Stimulated activated CD8-positive, alpha-beta memory T cell treated with anti-CD3 and anti-CD28 coated beads, Interleukin-4, amount 100 ng/mL, for 1 hour (primary cell): ENCODE results near the gene PATJ.
"Not testable (repeated sequence)": the region's sequence is repeated elsewhere in the genome, so short reads cannot be mapped to it uniquely, and the experiment has no call there.

Experiments
- DNase-seq, 2 donors: peaks; one replicate each; pipeline ENCODE4 v3.0.0-alpha.2; 2020; ENCODE audit warnings: low read depth in 2 of 2, low spot score in 1 of 2

The PATJ gene

DNA sequence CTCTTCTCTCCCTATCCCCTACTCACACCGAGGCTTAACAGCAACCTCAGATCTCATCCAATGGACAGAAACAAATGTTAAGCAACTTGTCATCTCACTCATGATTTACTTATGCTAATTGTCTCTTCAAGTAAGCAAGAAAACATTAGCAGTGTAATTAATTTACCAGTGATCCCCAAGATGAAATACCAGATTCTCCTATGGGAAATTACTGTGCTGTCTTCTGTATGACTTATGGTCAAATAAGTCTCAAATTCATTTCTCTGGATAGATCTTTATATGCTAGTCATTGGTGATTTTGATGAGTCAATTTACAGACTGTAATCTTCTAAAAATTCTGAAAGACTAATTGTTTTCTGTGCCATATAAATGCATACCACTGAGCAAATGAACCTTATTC is 419.4 kb downstream of the PATJ start:
- no peak for DNase-seq

DNA sequence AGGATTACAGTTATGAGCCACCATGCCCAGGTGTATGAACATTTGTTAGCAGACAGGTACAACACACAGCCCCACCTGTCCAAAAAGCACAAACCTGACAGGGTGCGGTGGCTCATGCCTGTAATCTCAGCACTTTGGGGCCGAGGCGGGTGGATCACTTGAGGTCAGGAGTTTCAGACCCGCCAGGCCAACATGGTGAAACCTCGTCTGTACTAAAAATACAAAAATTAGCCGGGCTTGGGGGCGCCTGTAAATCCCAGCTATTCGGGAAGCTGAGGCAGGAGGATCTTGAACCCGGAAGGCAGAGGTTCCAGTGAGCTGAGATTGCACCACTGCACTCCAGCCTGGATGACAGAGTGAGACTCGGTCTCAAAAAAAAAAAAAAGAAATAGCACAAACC is 428.1 kb downstream of the PATJ start:
- DNase-seq, result not testable (repeated sequence)

DNA sequence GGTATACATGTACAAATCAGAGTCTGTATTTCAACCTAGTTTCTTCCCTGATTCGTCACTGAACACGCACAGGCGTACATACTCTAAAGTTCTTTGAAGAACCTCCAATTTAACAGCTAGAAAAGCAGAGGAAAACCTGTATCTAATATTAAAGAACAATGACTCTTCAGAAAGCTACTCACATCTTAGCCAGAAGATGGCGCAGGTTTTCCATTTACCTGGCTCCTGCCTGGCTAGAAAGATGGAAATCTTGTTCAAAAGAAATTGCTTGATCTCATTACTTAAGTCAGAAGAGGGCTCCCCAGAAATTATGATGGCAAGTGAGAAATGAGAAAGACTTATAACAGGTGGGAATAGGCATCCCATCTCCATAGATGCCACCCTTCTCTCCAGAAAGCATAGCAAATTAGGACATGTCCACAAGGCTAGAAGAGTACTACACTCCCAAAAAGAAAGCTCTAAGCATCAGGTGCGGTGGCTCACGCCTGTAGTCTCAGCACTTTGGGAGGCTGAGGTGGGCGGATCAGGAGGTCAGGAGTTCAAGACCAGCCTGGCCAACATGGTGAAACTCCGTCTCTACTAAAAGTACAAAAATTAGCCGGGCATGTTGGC is 433.4 kb downstream of the PATJ start:
- no peak for DNase-seq

DNA sequence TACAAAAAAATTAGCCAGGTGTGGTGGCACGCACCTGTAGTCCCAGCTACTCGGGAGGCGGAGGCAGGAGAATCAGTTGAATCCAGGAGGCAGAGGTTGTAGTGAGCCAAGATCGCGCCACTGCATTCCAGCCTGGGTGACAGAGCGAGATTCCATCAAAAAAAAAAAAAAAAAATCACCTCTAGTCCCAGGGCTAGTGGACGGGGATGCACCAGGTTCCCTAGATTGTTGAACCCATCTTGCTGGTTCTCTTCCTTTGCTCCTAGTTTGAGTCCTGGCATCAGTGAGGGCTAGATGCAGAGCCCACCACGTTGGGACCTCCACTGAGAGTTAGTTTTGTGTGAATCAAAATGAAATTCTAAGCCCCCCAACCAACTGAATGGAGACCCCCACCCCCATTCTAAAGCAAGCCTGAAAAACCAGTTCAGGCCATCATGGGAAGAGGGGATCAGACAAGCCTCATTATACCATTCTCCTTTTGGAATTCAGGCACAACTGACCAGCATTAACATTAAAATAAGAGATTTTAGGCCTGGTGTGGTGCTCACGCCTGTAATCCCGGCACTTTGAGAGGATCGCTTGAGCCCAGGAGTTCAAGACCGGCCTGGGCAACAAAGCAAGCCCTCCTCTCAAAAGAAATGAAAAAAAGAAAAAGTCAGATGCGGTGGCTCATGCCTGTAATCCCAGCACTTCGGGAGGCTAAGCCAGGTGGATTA is 434.5 kb downstream of the PATJ start:
- no peak for DNase-seq

DNA sequence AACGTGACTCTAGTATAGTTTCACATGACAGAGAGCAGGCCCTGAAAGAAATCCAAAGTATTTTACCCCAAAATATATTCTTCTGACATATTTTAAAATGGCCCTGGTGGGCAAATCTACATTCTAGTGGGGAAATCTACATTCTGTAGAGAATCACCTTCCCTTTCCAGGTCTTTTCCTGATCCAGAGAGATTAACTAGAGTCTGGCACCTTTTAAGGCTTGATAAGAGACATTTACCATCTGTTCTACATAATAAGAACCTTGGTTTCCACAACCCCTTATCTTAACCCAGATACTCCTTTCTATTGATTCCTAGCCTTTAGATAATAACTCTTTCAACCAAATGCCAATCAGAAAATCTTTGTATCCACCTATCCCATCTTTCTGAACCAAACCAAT is 435.3 kb downstream of the PATJ start:
- DNase-seq, result no peak

DNA sequence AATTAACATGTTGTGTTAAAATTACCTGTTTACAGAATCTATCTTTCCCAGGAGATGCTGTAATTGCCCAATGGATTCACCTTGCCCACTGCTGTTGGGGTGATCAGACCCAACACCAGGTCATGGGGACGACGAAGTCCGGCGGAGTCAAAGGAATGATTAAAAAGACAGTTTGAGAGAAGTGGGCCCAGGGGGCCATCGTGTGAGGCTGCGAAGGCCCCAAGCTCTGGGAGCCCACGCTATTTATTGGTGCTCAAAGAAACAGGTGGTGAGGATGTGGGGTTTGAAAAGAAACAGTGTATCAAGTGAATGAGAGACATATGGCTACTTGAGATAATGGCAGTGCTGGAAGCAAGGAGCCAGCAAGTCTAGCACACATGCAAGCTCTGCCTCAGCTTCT is 436.1 kb downstream of the PATJ start:
- DNase-seq, result no peak

DNA sequence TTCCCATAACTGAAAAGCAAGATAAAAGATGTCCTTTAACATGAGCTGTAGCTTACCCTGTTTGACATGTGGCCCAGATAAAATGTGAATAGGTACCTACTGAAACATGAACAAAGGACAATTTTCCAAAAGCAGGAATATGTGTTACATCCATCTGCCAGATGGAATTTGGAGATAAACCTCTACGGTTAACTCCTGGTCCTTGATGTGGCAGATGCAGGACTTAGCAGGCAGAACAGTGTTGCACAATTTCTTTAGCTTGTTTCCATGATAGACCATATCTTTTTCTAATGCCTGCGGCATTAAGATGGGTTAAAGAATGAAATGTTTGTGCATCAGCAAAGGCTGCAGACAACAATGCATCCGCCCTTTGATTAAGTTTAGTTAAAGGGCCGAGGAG is 437.8 kb downstream of the PATJ start:
- not testable (repeated sequence) for DNase-seq

DNA sequence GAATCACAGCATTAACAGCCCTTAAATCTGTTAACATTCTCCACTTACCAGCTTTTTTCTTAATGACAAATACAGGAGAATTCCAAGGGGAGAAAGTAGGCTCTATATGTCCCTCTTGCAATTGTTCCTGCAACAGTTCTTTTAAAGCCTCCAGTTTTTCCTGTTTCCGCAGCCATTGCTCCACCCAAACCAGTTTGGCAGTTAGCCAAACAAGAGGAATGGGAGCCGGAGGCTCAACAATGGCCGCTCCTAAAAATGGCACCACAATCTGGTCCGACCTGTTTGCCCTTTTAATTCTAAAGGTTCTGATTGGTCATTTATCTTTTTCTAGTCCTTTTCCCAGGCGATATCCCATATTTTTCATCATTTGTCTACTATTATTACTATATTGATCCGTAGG is 438.4 kb downstream of the PATJ start:
- no peak for DNase-seq

DNA sequence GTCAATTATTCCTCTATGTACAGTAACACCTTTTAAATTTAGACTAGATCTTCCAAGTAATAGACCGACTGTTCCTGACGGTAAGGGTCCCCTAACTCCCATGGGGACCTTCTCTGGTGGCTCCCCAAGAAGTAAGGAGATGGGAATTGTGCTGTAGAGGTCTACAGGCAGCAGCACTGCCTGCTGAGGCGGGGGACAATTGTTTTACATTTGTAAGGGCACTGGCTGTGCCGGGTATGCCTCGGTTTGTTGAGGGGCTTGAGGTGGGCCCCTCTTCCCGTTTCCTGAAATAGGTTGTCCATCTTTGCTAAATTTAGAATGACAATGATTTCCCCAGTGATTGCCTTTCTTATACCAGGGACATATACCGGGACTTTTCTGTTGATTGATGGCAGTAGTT is 439.3 kb downstream of the PATJ start:
- DNase-seq, result no peak

DNA sequence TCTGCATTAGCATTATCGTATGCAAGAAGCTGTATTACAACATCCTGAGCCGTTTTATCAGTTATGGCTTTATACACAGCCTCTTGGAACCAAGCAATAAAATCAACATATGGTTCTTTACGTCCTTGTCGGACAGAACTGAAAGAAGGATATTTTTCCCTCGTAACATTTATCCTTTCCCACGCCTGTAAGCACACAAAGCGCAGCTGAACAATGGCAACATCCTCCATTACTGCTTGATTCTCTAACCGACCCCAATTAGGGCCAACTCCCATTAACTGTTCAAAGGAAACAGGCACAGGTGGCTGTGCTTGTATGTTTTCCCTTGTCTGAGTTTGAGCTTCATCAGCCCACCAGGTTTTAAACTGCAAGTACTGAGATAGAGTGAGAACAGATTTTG is 439.9 kb downstream of the PATJ start:
- not testable (repeated sequence) for DNase-seq

DNA sequence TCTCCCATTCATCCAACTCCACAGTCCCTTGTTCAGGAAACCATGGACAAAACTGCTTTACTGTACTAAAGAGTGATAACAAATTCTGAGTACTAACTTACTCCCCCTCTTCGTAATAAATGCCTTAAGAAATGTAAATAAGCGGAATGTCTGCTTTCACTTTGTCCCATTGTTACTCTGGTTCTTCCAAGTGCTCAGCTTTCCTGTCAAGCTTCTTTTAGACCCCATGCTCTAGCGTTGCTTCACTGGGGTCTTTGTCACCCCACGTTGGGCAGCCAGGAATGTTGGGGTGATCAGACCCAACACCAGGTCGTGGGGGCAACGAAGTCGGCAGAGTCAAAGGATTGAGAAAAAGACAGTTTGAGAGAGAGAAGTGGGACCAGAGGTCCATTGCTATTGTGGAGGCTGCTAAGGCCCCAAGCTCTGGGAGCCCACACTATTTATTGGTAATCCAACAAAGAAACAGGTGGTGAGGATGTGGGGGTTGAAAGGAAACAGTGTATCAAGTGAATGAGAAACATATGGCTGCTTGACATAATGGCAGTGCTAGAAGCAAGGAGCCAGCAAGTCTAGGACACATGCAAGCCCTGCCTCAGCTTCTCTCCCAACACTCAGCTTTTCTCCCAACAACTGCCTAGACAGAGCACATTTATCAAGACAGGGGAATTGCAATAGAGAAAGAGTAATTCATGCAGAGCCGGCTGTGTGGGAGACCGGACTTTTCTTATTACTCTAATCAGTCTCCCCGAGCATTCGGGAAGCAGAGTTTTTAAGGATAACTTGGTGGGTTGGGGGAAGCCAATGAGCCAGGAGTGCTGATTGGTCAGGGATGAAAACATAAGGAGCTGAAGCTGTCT is 441.1 kb downstream of the PATJ start:
- not testable (repeated sequence) for DNase-seq

DNA sequence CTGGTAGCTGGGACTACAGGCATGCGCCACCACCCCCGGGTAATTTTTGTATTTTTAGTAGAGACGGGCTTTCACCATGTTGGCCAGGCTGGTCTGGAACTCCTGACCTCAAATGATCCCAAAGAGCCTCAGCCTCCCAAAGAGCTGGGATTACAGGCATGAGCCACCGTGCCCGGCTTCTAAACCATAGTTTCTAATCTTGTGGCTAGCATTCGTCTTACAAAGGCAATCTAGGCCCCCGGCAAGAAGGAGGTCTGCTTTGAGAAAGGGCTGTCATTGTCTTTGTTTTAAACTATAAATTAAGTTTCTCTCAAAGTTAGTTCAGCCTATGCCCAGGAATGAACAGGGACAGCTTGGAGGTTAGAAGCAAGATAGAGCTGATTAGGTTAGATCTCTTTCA is 442.1 kb downstream of the PATJ start:
- DNase-seq, result no peak

DNA sequence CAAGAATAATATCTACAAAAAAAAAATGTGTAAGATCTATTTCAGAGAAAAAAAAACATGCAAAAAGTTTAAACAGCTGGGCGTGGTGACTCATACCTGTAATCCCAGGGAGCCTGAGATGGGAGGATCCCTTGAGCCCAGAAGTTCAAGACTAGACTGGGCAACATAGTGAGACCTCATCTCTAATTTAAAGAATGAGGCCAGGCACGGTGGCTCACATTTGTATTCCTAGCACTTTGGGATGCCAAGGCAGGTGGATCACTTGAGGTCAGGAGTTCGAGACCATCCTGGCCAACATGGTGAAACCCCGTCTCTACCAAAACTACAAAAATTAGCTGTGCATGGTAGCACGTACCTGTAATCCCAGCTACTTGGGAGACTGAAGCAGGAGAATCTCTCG is 443.0 kb downstream of the PATJ start:
- not testable (repeated sequence) for DNase-seq

DNA sequence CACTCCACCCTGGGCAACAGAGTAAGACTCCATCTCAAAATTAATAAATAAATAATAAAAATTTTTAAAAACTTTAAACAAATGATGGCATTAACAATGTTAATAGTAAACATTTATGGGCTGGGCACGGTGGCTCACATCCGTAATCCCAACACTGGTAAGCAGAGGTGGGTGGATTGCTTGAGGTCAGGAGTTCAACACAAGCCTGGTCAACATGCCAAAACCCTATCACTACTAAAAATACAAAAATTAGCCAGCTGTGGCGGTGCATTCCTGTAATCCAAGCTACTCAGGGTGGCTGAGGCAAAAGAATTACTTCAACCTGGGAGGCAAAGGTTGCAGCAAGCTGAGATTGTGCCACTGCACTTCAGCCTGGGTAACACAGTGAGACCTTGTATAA is 443.4 kb downstream of the PATJ start:
- DNase-seq, result no peak

DNA sequence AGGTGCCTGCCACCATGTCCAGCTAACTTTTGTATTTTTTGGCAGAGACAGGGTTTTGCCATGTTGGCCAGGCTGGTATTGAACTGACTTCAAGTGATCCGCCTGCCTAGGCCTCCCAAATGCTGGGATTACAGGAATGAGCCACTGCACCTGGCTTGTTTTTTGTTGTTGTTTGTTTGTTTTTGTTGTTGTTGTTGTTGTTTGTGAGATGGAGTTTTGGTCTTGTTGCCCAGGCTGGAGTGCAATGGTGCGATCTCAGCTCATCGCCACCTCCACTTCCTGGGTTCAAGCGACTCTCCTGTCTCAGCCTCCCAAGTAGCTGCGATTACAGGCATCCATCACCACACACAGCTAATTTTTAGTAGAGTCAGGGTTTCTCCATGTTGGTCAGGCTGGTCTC is 445.3 kb downstream of the PATJ start:
- DNase-seq, result no peak

DNA sequence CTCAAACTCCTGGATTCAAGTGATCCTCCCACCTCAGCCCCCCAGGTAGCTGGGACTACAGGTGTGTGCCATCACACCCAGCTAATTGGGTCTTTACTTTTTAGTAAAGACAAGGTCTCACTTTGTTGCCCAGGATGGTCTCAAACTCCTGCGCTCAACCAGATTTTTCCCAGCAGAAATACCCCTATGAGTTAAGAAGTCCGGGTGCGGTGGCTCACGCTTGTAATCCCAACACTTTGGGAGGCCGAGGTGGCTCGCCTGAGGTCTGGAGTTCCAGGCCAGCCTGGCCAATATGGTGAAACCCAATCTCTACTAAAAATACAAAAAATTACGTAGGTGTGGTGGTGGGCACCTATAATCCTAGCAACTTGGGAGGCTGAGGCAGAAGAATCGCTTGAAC is 445.8 kb downstream of the PATJ start:
- DNase-seq, result no peak

DNA sequence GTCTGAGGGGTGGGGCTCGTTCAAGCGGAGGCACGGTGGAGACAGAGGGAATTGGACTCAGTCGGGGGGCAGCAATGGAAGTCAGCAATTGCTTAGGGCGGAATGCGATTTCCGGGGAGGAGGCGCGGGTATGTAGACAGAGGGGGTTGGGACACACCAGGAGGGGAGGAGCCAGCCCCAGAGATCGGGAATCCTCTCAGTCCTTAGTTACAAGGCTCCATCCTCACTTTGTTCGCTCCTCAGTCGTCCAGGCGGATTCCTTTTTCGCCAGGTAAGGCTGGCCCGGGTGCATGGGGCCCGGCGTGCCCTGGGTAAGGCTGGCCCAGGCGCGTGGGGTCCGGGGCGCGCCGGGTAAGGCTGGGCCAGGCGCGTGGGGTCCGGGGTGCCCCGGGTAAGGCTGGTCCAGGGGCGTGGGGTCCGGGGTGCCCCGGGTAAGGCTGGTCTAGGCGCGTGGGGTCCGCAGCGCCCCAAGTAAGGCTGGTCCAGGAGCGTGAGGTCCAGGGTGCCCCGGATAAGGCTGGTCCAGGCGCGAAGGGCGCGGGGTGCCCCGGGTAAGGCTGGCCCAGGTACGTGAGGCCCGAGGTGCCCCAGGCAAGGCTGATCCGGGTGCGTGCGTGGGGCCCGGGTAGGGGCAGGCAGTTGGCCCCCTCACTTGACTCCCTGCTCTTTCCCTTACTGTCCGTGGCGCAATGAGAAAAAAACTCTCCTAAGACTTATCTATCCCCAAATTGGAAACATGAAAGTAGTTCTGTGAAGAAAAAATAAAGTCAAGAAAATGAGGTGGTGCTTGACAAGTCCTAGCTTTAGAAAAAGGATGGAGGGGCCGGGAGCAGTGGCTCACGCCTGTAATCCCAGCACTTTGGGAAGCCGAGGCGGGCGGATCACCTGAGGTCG is 452.6 kb downstream of the PATJ start, which contains the start of gene L1TD1:
L1TD1 (plus strand) TSS at position 199 of the 894 bp plus-strand sequence. CDS start 11,780 bp downstream, outside the sequence.
- DNase-seq, result no peak

DNA sequence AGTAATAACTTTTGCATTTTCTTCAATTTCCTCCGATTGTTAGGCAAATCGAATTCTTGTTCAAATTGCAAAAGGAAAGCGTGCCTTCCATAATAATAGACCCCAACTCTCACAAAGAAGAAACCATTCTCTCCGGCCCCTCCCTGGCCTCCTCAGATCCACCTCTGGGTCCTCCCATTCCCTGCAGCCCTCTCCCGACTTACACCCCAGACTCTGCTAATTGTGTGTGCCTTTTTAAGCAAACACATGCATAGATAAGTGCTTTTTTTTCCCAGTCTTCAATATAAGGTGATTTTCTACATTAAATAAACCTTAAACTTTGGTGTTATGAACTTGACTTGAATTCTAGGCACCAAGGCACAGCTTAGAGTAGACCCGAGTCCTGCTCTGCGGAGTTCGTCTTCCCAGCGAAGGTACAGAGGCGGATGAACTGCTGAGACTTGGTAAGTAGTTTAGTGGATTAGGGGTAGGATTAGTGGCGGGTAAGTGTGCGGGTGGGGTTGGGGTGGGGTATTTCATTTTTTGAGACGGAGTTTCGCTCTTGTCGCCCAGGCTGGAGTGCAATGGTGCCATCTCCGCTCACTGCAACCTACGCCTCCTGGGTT is 453.9 kb downstream of the PATJ start:
- no peak for DNase-seq

DNA sequence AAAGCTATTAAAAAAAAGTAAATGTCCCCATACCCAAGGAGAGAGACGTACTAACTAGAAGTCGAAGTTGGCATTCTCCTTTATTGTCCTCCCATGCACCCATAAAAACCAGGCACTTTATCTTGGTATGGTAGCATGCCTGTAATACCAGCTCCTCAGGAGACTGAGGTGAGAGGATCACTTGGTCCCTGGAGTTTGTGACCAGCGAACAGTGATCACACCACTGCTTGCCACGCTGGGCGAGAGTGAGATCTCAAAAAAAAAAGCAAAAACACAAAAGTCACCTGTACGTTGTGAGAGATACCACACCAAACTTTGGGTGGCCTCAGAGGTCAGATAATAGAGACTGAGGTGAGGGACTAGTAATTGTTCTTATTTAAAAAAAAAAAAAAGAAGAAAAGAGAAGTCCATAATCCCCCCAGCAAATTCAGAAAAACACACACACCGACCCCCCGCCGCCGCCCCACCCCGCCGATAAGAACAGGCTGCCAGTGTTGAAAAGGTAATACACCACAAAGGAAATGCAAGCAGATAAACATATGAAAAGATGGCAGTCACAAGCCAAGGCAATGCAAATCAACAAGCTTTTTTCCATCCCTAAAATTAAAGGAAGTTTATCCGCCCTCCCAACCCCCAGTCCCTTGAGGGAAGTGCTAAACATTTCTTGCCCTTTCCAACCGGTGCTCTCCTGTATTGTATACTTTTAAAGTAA is 455.9 kb downstream of the PATJ start:
- no peak for DNase-seq

DNA sequence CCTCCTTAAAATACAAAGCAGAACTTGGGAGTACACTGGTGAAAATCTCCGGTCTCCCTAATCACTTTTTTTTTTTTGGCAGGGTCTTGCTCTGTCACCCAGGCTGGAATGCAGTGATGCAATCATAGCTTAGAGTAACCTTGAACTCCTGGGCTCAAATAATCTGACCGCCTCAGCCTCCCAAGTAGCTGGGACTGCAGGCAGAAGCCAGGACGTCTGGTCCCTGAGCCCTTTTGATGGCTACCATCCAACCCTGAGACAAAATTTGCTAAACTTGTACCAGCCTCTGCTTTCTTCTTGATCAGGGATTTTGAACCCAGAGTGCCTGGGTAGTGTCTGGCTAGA is 456.5 kb downstream of the PATJ start:
- no peak for DNase-seq
